ENCODE results near the gene CTNNA3.

GRCh38 chr10:65900271-65900670 is 1795.7 kb downstream of the CTNNA3 start:
- TF ChIP-seq, protein P1, sequence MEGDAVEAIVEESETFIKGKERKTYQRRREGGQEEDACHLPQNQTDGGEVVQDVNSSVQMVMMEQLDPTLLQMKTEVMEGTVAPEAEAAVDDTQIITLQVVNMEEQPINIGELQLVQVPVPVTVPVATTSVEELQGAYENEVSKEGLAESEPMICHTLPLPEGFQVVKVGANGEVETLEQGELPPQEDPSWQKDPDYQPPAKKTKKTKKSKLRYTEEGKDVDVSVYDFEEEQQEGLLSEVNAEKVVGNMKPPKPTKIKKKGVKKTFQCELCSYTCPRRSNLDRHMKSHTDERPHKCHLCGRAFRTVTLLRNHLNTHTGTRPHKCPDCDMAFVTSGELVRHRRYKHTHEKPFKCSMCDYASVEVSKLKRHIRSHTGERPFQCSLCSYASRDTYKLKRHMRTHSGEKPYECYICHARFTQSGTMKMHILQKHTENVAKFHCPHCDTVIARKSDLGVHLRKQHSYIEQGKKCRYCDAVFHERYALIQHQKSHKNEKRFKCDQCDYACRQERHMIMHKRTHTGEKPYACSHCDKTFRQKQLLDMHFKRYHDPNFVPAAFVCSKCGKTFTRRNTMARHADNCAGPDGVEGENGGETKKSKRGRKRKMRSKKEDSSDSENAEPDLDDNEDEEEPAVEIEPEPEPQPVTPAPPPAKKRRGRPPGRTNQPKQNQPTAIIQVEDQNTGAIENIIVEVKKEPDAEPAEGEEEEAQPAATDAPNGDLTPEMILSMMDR (IDR thresholded peaks at IDR 0.05) = no peak
- TF ChIP-seq POLR2A (IDR thresholded peaks at IDR 0.05) = no peak

Measured in right lobe of liver (tissue), 4 donors.